ENCODE data around the gene TNNI2.
"Not testable (repeated sequence)": the region's sequence is repeated elsewhere in the genome, so short reads cannot be mapped to it uniquely, and the experiment has no call there.

The TNNI2 gene

DNA sequence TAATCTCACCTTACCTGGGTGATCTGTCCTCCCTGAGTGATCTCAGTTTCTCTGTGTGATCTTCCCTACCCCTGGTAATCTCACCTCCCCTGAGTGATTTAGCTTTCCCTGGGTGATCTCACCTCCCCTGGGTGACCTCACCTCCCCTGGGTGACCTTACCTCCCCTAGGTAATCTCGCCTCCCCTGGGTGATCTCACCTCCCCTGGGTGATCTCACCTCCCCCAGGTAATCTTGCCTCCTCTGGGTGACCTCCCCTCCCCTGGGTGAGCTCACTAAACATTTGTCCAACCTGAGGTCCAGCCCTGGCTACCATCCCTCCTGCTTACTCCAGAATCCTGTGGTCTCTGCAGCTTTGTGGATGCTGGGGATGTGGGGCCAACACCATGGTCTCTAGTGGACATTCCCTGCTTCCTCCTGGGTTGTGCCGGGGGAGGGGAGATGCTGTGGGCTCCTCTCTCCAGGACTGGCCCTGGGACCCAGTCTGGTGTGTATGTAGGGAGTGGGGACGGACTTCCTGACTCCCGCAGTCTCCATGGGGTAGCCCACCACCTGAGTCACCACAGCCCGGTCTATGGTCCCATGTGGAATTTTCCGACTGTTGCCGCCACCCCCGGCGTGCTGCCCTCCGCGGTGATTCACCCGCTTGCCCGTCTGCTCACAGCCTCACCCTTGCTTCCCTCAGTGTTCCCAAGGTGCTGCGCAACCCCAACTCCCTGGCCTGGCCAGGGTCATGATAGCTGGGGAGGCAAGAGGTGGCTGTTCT lies 24.0 kb downstream of the TNNI2 start:
- DNase-seq: no peak

- DNase-seq: no peak
These were observed 24.8 kb downstream of the TNNI2 start for GRCh38 chr11:1863352-1864216.

DNA sequence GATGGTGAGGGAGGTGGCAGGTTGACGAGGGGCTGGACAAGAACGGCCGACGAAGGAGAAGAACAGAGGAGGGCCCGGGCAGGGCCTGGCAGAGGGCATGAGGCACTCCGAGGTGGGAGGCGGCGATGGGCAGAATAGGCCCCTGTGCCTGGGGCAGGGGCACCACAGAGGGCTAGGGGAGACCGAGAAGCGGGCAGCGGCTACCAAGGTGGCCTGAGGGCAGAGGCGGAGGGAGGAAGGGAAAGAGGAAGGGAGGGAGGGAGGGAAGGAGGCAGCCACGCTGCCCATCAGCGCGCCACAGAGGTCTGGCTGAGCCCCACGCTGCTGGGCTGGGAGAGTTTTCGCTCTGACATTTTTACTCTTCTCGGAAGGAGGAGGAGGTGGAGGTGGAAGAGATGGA lies 25.4 kb downstream of the TNNI2 start:
- no peak for DNase-seq

DNA sequence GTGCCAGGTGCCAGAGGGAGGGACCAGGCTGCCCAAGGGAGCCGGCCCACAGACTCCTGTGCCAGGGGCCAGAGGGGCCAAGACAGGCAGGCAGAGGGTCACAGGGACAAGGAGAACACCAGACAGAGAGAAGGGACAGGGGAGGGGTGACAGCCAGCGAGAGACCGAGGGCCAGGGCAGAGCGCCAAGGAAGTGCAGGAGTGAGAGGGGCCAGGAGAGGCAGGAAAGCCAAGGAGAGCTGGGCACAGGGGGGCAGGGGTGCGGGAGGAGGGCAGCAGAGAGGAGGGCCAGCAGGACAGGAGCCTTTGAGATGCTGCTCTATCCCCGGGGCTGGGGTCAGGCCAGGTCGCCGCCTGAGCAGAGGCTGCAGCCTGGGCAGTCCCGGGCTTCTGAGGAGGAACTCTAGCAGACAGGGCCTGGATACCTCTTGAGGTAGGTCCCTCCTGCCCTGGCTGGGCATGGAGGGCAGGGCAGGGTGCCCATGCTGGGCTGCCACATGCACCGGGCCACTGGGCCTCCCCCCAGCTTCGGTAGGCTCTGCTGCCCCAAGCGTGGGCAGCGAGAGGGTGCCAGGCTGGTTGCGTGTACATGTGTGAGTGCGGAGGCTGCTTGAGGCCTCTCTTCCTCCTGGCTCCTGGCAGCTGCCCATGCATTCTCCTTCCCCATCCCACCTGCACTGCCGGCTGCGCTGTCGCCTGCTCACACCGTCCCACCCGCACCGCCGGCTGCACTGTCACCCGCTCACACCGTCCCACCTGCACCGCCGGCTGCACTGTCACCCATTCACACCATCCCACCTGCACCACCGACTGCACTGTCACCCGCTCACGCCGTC lies 26.3 kb downstream of the TNNI2 start:
- no peak for DNase-seq

DNA sequence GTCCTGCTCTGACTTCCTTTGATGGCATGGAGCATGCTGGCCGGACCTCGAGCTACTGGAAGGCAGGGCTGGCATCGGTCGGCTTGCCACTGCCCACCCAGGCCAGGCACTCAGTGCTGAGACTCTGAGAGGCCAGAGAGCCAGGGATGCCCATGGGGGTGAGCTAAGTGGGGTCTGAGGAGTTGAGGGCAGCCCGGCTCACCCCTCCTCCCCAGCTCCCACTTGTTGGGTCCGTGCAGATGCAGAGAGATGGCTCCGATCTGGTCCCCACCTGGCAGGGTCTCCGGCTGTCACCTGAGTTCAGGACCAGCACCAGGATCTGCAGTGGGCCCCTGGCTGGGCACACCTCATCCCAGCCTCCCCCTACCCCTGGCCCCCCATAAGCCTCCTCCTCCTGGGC lies 27.4 kb downstream of the TNNI2 start:
- DNase-seq: no peak

GRCh38 chr11:1866776-1867175 lies 28.0 kb downstream of the TNNI2 start:
- DNase-seq: no peak

DNA sequence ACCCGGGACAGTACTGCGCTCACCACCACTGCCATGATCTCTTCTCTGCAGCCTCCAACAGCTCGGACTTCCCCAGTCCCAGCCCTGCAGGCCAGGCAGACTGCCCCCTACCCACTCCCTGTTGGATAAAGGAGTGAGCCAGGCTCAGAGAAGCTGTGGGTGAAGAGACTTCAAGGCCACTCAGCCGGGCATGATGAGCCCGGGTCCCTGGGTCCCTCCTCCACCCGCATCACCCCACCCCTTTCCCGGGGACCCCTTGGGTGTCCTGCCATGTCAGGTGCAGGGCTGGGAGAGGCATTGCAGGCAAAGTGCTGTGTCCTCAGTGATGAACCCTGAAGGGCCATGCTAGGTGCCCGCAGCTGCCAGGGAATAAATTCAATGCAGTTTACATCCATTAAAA lies 28.6 kb downstream of the TNNI2 start:
- no peak for DNase-seq

DNA sequence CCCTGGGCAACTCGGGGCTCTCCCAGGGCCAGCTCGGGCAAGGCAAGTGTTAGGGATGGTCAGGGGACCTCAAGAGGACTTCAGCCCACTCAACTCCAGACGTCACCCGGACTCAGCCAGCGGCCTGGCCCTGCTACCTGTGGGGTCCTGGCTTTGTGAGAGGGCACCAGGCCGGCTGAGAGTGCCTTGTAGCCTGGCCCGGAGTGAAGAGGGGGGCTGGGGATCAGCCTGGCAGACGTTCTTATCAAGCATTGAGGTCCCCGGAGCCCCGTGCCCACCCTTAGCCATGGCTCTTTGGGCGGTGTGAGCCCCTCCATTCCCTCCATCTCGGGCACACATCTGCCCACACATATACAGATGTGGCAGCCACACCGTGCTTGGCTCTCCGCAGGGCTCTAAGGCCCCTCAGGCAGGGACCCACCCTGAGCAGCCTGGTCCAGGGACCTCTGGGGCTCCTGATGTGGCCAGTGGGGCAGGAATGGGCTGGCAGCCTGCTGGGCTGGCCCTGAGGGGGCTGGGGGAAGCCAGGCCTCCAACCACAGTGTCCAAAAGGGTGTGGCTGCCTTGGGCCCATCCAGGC lies 29.4 kb downstream of the TNNI2 start:
- DNase-seq: no peak

- no peak for DNase-seq
These were observed 30.0 kb downstream of the TNNI2 start for GRCh38 chr11:1868636-1869291.

- no peak for DNase-seq
These were observed 30.9 kb downstream of the TNNI2 start for GRCh38 chr11:1869427-1870325.

DNA sequence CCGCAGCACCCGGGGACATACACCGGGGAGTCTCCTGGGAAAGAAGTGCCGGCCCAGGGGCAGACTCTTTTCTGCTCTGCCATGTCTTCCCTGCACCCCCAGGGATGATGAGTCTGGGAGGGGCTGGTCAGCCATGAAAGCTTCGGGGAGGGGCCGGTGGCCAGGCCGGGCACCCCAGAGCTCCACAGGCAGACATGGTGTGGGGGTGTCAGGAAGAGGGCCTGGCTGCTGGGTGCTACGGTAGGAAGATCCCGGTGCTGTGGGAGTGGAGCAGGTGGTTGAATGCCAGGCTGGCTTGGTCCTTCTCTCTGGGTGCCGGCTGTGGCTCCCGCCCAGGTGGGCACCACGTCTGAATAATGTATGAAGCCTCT lies 31.5 kb downstream of the TNNI2 start:
- DNase-seq: no peak

GRCh38 chr11:1870721-1871466 lies 32.1 kb downstream of the TNNI2 start:
- no peak for DNase-seq

GRCh38 chr11:1871531-1871930 lies 32.8 kb downstream of the TNNI2 start:
- DNase-seq: no peak

GRCh38 chr11:1872267-1872985 lies 33.6 kb downstream of the TNNI2 start:
- no peak for DNase-seq

GRCh38 chr11:1873048-1873812 lies 34.4 kb downstream of the TNNI2 start:
- DNase-seq: no peak

- DNase-seq: not testable (repeated sequence)
These were observed 35.0 kb downstream of the TNNI2 start for GRCh38 chr11:1873813-1874150.

GRCh38 chr11:1874441-1875092 lies 35.8 kb downstream of the TNNI2 start:
- not testable (repeated sequence) for DNase-seq

- DNase-seq: no peak
These were observed 36.5 kb downstream of the TNNI2 start for GRCh38 chr11:1875093-1875850.

Measured in NCI-H187 treated with DMSO at 0.1 percent for 48 hours (cell line).